Mesenchymal stem cell (in vitro differentiated cells and primary cell): ENCODE results near the gene CCT5.

Experiments
- DNase-seq: peaks from one replicate; pipeline ENCODE4 v3.0.0-alpha.2; 2013
- H2AFZ ChIP-seq: one replicate; pipeline ENCODE4 v1.6.1; 2013; ENCODE audit warnings: low read depth, mild to moderate bottlenecking, control low read depth, inconsistent platforms, low read length, moderate library complexity
- H2AK5ac ChIP-seq: 2 replicates; pipeline ENCODE4 v1.6.1; 2013; ENCODE audit warnings: low read length, moderate library complexity, mild to moderate bottlenecking, inconsistent platforms; ENCODE audit not compliant: severe bottlenecking
- H2BK120ac ChIP-seq: one replicate; pipeline ENCODE4 v1.6.1; 2013; ENCODE audit warnings: low read depth, mild to moderate bottlenecking, inconsistent platforms, low read length, moderate library complexity
- H2BK12ac ChIP-seq, 2 experiments: one replicate each; pipeline ENCODE4 v1.6.1; 2013; ENCODE audit warnings: inconsistent platforms in 2 of 2, low read length in 2 of 2, mild to moderate bottlenecking in 2 of 2, moderate library complexity in 2 of 2, control low read depth in 1 of 2
- H2BK15ac ChIP-seq: one replicate; pipeline ENCODE4 v1.6.1; 2013; ENCODE audit warnings: mild to moderate bottlenecking, low read depth, inconsistent platforms; ENCODE audit not compliant: poor library complexity, severe bottlenecking
- H2BK5ac ChIP-seq: 2 replicates; pipeline ENCODE4 v1.6.1; 2013; ENCODE audit warnings: low read depth, mild to moderate bottlenecking, low read length, control low read depth, inconsistent platforms; ENCODE audit not compliant: poor library complexity, severe bottlenecking
- H3K14ac ChIP-seq, 2 experiments: one replicate each; pipeline ENCODE4 v1.6.1; 2013; ENCODE audit warnings: inconsistent platforms in 2 of 2, low read length in 2 of 2, control low read depth in 1 of 2, mild to moderate bottlenecking in 1 of 2, moderate library complexity in 1 of 2
- H3K18ac ChIP-seq, 2 experiments: one replicate each; pipeline ENCODE4 v1.6.1; 2013; ENCODE audit warnings: inconsistent platforms in 2 of 2, low read length in 2 of 2, control low read depth in 1 of 2, low read depth in 1 of 2, mild to moderate bottlenecking in 1 of 2
- H3K23ac ChIP-seq, 2 experiments: one replicate each; pipeline ENCODE4 v1.6.1; 2013; ENCODE audit warnings: inconsistent platforms in 2 of 2, low read length in 2 of 2, mild to moderate bottlenecking in 2 of 2, moderate library complexity in 2 of 2, control low read depth in 1 of 2
- H3K27ac ChIP-seq: 2 replicates; pipeline ENCODE4 v1.5.1; 2013; ENCODE audit warnings: mild to moderate bottlenecking, moderate library complexity, low read length, control low read depth, inconsistent platforms; ENCODE audit not compliant: poor library complexity, severe bottlenecking
- H3K27me3 ChIP-seq, 2 experiments: 2 replicates each; pipeline versions ENCODE4 v1.6.1 to v1.7.0; 2013; ENCODE audit warnings: low read length in 2 of 2, mild to moderate bottlenecking in 2 of 2, moderate library complexity in 2 of 2, control low read depth in 1 of 2, inconsistent platforms in 1 of 2; ENCODE audit not compliant: control insufficient read depth in 1 of 2, insufficient read depth in 1 of 2
- H3K36me3 ChIP-seq, 2 experiments: 2 replicates each; pipeline versions ENCODE4 v1.6.1 to v1.7.0; 2013; ENCODE audit warnings: low read length in 2 of 2, control low read depth in 1 of 2, inconsistent platforms in 1 of 2, low read depth in 1 of 2, mild to moderate bottlenecking in 1 of 2; ENCODE audit not compliant: insufficient read depth in 2 of 2, control insufficient read depth in 1 of 2
- H3K4ac ChIP-seq, 2 experiments: one replicate each; pipeline ENCODE4 v1.6.1; 2013; ENCODE audit warnings: inconsistent platforms in 2 of 2, low read length in 2 of 2, mild to moderate bottlenecking in 2 of 2, moderate library complexity in 2 of 2, control low read depth in 1 of 2, low read depth in 1 of 2
- H3K4me1 ChIP-seq: 2 replicates; pipeline ENCODE4 v1.6.1; 2013; ENCODE audit warnings: low read depth, low read length, control low read depth; ENCODE audit not compliant: control insufficient read depth, insufficient read depth
- H3K4me2 ChIP-seq: 2 replicates; pipeline ENCODE4 v1.6.1; 2013; ENCODE audit warnings: low read length, mild to moderate bottlenecking, inconsistent platforms; ENCODE audit not compliant: poor library complexity, severe bottlenecking
- H3K4me3 ChIP-seq, 2 experiments: 2 replicates each; pipeline versions ENCODE4 v1.5.1 to v1.7.0; 2013; ENCODE audit warnings: low read length in 2 of 2, mild to moderate bottlenecking in 2 of 2, control low read depth in 1 of 2, low read depth in 1 of 2; ENCODE audit not compliant: insufficient read depth in 1 of 2
- H3K79me1 ChIP-seq: replicated peaks from 2 replicates; pipeline ENCODE4 v1.6.1; 2013; ENCODE audit warnings: mild to moderate bottlenecking, control low read depth, low read length, inconsistent platforms; ENCODE audit not compliant: poor library complexity, severe bottlenecking
- H3K9ac ChIP-seq: 2 replicates; pipeline ENCODE4 v1.7.0; 2013; ENCODE audit warnings: mild to moderate bottlenecking, low read length, moderate library complexity
- H3K9me3 ChIP-seq: 2 replicates; pipeline ENCODE4 v1.7.0; 2013; ENCODE audit warnings: mild to moderate bottlenecking, low read length; ENCODE audit not compliant: control insufficient read depth
- H4K8ac ChIP-seq: one replicate; pipeline ENCODE4 v1.6.1; 2013; ENCODE audit warnings: inconsistent platforms, mild to moderate bottlenecking, low read length, moderate library complexity
- H4K91ac ChIP-seq: one replicate; pipeline ENCODE4 v1.6.1; 2013; ENCODE audit warnings: mild to moderate bottlenecking, low read length, inconsistent platforms
- WGBS: methylation state at CpG from one replicate; pipeline ENCODE4 v1.1.7; 2013; ENCODE audit warnings: mixed read lengths; 5-methylcytosine and 5-hydroxymethylcytosine counted together

The CCT5 gene

GRCh38 chr5:10254686-10255085 lies 4.6 kb downstream of the CCT5 start:
- H3K18ac ChIP-seq = no peak overlapping the region
- H3K36me3 ChIP-seq = peaks cover 25 to 74% of the 10 kb centered on the region in 2 experiments
- H2AFZ ChIP-seq = no peak overlapping the region
- no peak overlapping the region for H3K4me2 ChIP-seq
- peaks cover 7% of the 10 kb centered on the region for H3K4me1 ChIP-seq
- no peak overlapping the region for H3K27ac ChIP-seq
- H4K91ac ChIP-seq = no peak overlapping the region
- no peak overlapping the region for H2BK15ac ChIP-seq
- peaks cover 10% of the 10 kb centered on the region for H3K79me1 ChIP-seq
- no peaks in the 10 kb centered on the region for H3K27me3 ChIP-seq
- H3K14ac ChIP-seq = no peak overlapping the region
- no peak overlapping the region for H4K8ac ChIP-seq
- H2BK5ac ChIP-seq = no peak overlapping the region
- no peak overlapping the region for H2BK12ac ChIP-seq
- H3K4me3 ChIP-seq = no peak overlapping the region
- H2BK120ac ChIP-seq = no peak overlapping the region
- H3K9ac ChIP-seq = no peak overlapping the region
- no peak overlapping the region for H2AK5ac ChIP-seq
- 50% methylated on average over 2 of the region's 2 CpGs for WGBS
- DNase-seq = no peak
- no peak overlapping the region for H3K4ac ChIP-seq
- no peak overlapping the region for H3K23ac ChIP-seq
- H3K9me3 ChIP-seq = no peaks in the 10 kb centered on the region

DNA sequence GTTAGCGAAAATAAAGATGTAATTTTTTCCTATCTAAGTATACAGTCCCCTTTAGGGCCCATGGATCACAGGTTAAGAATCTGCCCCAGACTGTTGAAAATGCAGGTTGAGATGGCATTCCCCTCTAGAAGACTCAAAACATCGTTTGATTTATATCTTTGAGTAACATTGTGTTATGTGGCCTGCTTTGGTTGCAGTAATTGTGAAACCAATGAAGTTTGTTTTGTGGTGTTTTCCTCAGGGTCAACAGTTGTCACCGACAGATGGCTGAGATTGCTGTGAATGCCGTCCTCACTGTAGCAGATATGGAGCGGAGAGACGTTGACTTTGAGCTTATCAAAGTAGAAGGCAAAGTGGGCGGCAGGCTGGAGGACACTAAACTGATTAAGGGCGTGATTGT lies 7.8 kb downstream of the CCT5 start:
- no peak overlapping the region for H3K14ac ChIP-seq
- H2BK120ac ChIP-seq = no peak overlapping the region
- DNase-seq = no peak
- H2BK12ac ChIP-seq = no peak overlapping the region
- H3K27ac ChIP-seq = no peak overlapping the region
- no peak overlapping the region for H3K4ac ChIP-seq
- no peak overlapping the region for H2AK5ac ChIP-seq
- no peaks in the 10 kb centered on the region for H3K9me3 ChIP-seq
- H3K4me1 ChIP-seq = peaks cover 4% of the 10 kb centered on the region
- no peak overlapping the region for H3K23ac ChIP-seq
- H3K18ac ChIP-seq = no peak overlapping the region
- H4K8ac ChIP-seq = no peak overlapping the region
- no peak overlapping the region for H2AFZ ChIP-seq
- no peak overlapping the region for H2BK5ac ChIP-seq
- no peaks in the 10 kb centered on the region for H3K27me3 ChIP-seq
- no peak overlapping the region for H3K4me2 ChIP-seq
- no peak overlapping the region for H3K4me3 ChIP-seq
- no peak overlapping the region for H4K91ac ChIP-seq
- H2BK15ac ChIP-seq = no peak overlapping the region
- H3K36me3 ChIP-seq = peaks cover 45 to 96% of the 10 kb centered on the region in 2 experiments
- peaks cover 19% of the 10 kb centered on the region for H3K79me1 ChIP-seq
- WGBS = 83% methylated on average over 7 of the region's 8 CpGs
- no peak overlapping the region for H3K9ac ChIP-seq

- Histone ChIP-seq H3K36me3 (peaks cover 49 to 98% of the 10 kb centered on the region in 2 experiments), H2BK12ac (no peak overlapping the region), H3K4me2 (no peak overlapping the region), H4K91ac (no peak overlapping the region), H3K9me3 (no peaks in the 10 kb centered on the region), H3K27ac (no peak overlapping the region), H3K27me3 (no peaks in the 10 kb centered on the region), H3K23ac (no peak overlapping the region), H2AK5ac (no peak overlapping the region), H3K18ac (no peak overlapping the region), H3K79me1 (peaks cover 20% of the 10 kb centered on the region), H2BK5ac (no peak overlapping the region), H3K4ac (no peak overlapping the region), H2BK120ac (no peak overlapping the region), H3K9ac (no peak overlapping the region), H4K8ac (no peak overlapping the region), H3K4me1 (peaks cover 4% of the 10 kb centered on the region), H3K4me3 (no peak overlapping the region), H3K14ac (no peak overlapping the region), H2AFZ (no peak overlapping the region), H2BK15ac (no peak overlapping the region)
- 98% methylated on average over 5 of the region's 5 CpGs for WGBS
- DNase-seq = no peak
Measured at GRCh38 chr5:10259899-10260298, 9.8 kb downstream of the CCT5 start.

DNA sequence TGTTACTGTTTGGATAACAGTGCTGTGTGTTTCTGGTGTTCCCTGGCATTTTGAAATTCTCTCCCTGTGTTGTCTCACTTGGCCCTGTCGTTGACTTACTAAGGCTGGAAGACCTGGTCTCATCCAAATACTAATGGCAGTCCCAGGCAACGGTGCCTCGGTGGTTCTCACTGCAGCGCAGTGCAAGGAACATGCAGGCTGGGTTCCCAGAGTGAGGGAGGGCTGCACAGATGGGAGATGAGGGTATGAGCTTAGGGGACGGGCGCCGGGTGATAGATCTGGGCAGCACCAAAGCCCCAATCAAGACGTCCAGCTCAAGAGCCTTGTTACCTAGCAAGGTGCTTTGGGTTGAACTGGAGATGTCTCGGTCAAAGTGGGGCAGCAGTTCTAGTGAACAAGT lies 11.0 kb downstream of the CCT5 start:
- H2AK5ac ChIP-seq = no peak overlapping the region
- WGBS = 98% methylated on average over 8 of the region's 9 CpGs
- H3K27ac ChIP-seq = no peak overlapping the region
- H3K4me2 ChIP-seq = no peak overlapping the region
- no peak overlapping the region for H3K23ac ChIP-seq
- H3K4me1 ChIP-seq = peaks cover 4% of the 10 kb centered on the region
- no peak overlapping the region for H2BK12ac ChIP-seq
- H3K4ac ChIP-seq = no peak overlapping the region
- no peaks in the 10 kb centered on the region for H3K27me3 ChIP-seq
- H2BK15ac ChIP-seq = no peak overlapping the region
- no peak overlapping the region for H3K18ac ChIP-seq
- H3K9me3 ChIP-seq = no peaks in the 10 kb centered on the region
- no peak for DNase-seq
- peaks cover 48 to 98% of the 10 kb centered on the region in 2 experiments for H3K36me3 ChIP-seq
- no peak overlapping the region for H3K14ac ChIP-seq
- no peak overlapping the region for H4K91ac ChIP-seq
- no peak overlapping the region for H2BK120ac ChIP-seq
- H3K9ac ChIP-seq = no peak overlapping the region
- H3K79me1 ChIP-seq = peaks cover 21% of the 10 kb centered on the region
- no peak overlapping the region for H4K8ac ChIP-seq
- no peak overlapping the region for H2AFZ ChIP-seq
- H3K4me3 ChIP-seq = no peak overlapping the region
- no peak overlapping the region for H2BK5ac ChIP-seq
